Astrocyte (in vitro differentiated cells and primary cell): ENCODE results near the gene TUBA1C.

Source experiments
- EZH2 ChIP-seq: IDR thresholded peaks from 2 replicates; pipeline ENCODE4 v1.6.1; 2012; ENCODE audit warnings: mild to moderate bottlenecking, low read length, inconsistent platforms; ENCODE audit not compliant: insufficient read depth
- TF ChIP-seq, protein P1 (sequence below): IDR thresholded peaks from 2 replicates; pipeline ENCODE4 v1.5.1; 2011; ENCODE audit warnings: low read depth, mild to moderate bottlenecking, inconsistent platforms, low read length, moderate library complexity; ENCODE audit not compliant: insufficient read depth

DNA sequence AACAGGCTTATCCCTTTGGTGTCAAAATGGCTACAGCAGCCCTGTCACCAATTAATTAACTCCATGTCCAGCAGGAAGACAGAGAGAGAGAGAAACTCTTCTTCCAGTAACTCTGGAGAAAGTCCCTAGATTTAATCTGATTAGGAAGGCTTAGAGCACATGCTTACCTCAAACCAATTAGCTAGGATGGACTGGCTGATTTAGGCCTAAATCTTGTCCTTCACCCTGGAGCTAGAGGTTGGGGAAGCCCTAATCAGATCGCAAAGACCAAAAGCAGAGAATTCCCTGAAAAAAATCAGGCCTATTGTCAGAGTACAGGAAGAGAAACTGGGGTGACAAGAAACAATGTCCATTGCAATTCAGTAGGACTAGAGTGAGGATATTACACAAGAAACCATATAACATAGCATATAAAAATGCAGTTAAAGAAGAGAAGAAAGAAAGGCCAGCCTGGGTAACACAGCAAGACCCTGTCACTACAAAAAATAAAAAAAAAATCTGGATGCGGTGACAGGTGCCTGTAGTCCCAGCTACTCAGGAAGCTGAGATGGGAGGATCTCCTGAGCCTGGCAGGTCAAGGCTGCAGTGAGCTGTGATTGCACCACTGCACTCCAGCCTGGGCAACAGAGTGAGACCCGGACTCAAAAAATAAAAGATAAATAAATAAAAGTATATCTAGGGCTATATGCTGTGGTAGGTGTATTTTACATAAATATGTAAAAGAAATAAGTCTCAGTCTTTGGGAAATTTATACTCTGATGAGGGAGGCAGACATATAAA, 41.1 kb upstream of the TUBA1C start:
- TF ChIP-seq EZH2, result no peak
- TF ChIP-seq, protein P1, sequence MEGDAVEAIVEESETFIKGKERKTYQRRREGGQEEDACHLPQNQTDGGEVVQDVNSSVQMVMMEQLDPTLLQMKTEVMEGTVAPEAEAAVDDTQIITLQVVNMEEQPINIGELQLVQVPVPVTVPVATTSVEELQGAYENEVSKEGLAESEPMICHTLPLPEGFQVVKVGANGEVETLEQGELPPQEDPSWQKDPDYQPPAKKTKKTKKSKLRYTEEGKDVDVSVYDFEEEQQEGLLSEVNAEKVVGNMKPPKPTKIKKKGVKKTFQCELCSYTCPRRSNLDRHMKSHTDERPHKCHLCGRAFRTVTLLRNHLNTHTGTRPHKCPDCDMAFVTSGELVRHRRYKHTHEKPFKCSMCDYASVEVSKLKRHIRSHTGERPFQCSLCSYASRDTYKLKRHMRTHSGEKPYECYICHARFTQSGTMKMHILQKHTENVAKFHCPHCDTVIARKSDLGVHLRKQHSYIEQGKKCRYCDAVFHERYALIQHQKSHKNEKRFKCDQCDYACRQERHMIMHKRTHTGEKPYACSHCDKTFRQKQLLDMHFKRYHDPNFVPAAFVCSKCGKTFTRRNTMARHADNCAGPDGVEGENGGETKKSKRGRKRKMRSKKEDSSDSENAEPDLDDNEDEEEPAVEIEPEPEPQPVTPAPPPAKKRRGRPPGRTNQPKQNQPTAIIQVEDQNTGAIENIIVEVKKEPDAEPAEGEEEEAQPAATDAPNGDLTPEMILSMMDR, result no peak
